Activated T-cell treated with anti-CD3 and anti-CD28 coated beads, Interleukin-2, amount 50 U/mL, for 24 hours (primary cell): ENCODE data around the gene MCRIP2.
A peak's percentile ranks its signal among the peaks of the same experiment; 100 is the strongest.
"Not testable (repeated sequence)": the region's sequence is repeated elsewhere in the genome, so short reads cannot be mapped to it uniquely, and the experiment has no call there.

ENCODE experiments used
- DNase-seq: peaks from one replicate; pipeline ENCODE4 v3.0.0-alpha.2; 2020
- H3K27ac Mint-ChIP-seq: 2 replicates; pipeline ENCODE4 v1.8.0; 2020; ENCODE audit warnings: mild to moderate bottlenecking, mixed read lengths
- H3K27me3 Mint-ChIP-seq: 2 replicates; pipeline ENCODE4 v1.8.0; 2020; ENCODE audit warnings: mixed read lengths
- H3K36me3 Mint-ChIP-seq: 2 replicates; pipeline ENCODE4 v1.8.0; 2020; ENCODE audit warnings: low read depth, mixed read lengths
- H3K4me1 Mint-ChIP-seq: 2 replicates; pipeline ENCODE4 v1.8.0; 2020; ENCODE audit warnings: low read depth, mixed read lengths
- H3K4me3 Mint-ChIP-seq: 2 replicates; pipeline ENCODE4 v1.8.0; 2020; ENCODE audit warnings: mild to moderate bottlenecking, moderate library complexity, mixed read lengths
- H3K9me3 Mint-ChIP-seq: 2 replicates; pipeline ENCODE4 v1.8.0; 2020; ENCODE audit warnings: mixed read lengths

Gene MCRIP2

GRCh38 chr16:641326-642188, at the start of gene MCRIP2:
Gene MCRIP2 (plus strand): TSS chr16:641828. CDS start chr16:641992, 164 bp downstream.
- Mint-ChIP-seq H3K27me3 (no peaks in the 10 kb centered on the region), H3K4me3 (peak within 1 kb of the TSS; percentile 83), H3K4me1 (peaks cover 25% of the 10 kb centered on the region), H3K9me3 (no peaks in the 10 kb centered on the region), H3K27ac (peak within 1 kb of the TSS; percentile 71), H3K36me3 (peaks cover 26% of the 10 kb centered on the region)
- DNase-seq = peak; percentile 88

- Mint-ChIP-seq H3K27me3 (no peaks in the 10 kb centered on the region), H3K4me1 (peaks cover 41% of the 10 kb centered on the region), H3K27ac (no peak overlapping the region), H3K4me3 (peak overlapping the region; percentile 81), H3K36me3 (peaks cover 37% of the 10 kb centered on the region), H3K9me3 (no peaks in the 10 kb centered on the region)
- no peak for DNase-seq
Observed at GRCh38 chr16:591892-592517, 49.6 kb upstream of the MCRIP2 start.

GRCh38 chr16:592518-593306, 48.9 kb upstream of the MCRIP2 start:
- DNase-seq = no peak
- no peaks in the 10 kb centered on the region for H3K9me3 Mint-ChIP-seq
- H3K36me3 Mint-ChIP-seq = peaks cover 33% of the 10 kb centered on the region
- H3K27me3 Mint-ChIP-seq = no peaks in the 10 kb centered on the region
- H3K4me1 Mint-ChIP-seq = peaks cover 38% of the 10 kb centered on the region
- H3K27ac Mint-ChIP-seq = no peak overlapping the region
- no peak overlapping the region for H3K4me3 Mint-ChIP-seq

- peaks cover 38% of the 10 kb centered on the region for H3K4me1 Mint-ChIP-seq
- H3K27ac Mint-ChIP-seq = no peak overlapping the region
- no peak overlapping the region for H3K4me3 Mint-ChIP-seq
- DNase-seq = no peak
- peaks cover 26% of the 10 kb centered on the region for H3K36me3 Mint-ChIP-seq
- H3K27me3 Mint-ChIP-seq = no peaks in the 10 kb centered on the region
- no peaks in the 10 kb centered on the region for H3K9me3 Mint-ChIP-seq
Observed at GRCh38 chr16:593406-593805, 48.2 kb upstream of the MCRIP2 start.

GRCh38 chr16:593807-594206, 47.8 kb upstream of the MCRIP2 start:
- H3K27me3 Mint-ChIP-seq = no peaks in the 10 kb centered on the region
- no peaks in the 10 kb centered on the region for H3K9me3 Mint-ChIP-seq
- DNase-seq = no peak
- peaks cover 27% of the 10 kb centered on the region for H3K36me3 Mint-ChIP-seq
- H3K4me3 Mint-ChIP-seq = no peak overlapping the region
- H3K27ac Mint-ChIP-seq = no peak overlapping the region
- H3K4me1 Mint-ChIP-seq = peaks cover 38% of the 10 kb centered on the region

- no peak for DNase-seq
- Mint-ChIP-seq H3K4me1 (peaks cover 38% of the 10 kb centered on the region), H3K9me3 (no peaks in the 10 kb centered on the region), H3K27me3 (no peaks in the 10 kb centered on the region), H3K27ac (no peak overlapping the region), H3K4me3 (no peak overlapping the region), H3K36me3 (peaks cover 33% of the 10 kb centered on the region)
Observed at GRCh38 chr16:595094-595528, 46.5 kb upstream of the MCRIP2 start.

GRCh38 chr16:595942-596735, 45.5 kb upstream of the MCRIP2 start:
- Mint-ChIP-seq H3K9me3 (no peaks in the 10 kb centered on the region), H3K36me3 (peaks cover 32% of the 10 kb centered on the region), H3K4me3 (no peak overlapping the region), H3K27ac (peak overlapping the region; percentile 58), H3K27me3 (no peaks in the 10 kb centered on the region), H3K4me1 (peaks cover 31% of the 10 kb centered on the region)
- no peak for DNase-seq

GRCh38 chr16:596736-597060, 44.9 kb upstream of the MCRIP2 start:
- no peak for DNase-seq
- Mint-ChIP-seq H3K4me3 (no peak overlapping the region), H3K27me3 (no peaks in the 10 kb centered on the region), H3K9me3 (no peaks in the 10 kb centered on the region), H3K36me3 (peaks cover 35% of the 10 kb centered on the region), H3K27ac (no peak overlapping the region), H3K4me1 (peaks cover 31% of the 10 kb centered on the region)

GRCh38 chr16:597655-598054, 44.0 kb upstream of the MCRIP2 start:
- H3K4me1 Mint-ChIP-seq = peaks cover 24% of the 10 kb centered on the region
- H3K27ac Mint-ChIP-seq, H3K9me3 Mint-ChIP-seq, H3K27me3 Mint-ChIP-seq, DNase-seq, H3K4me3 Mint-ChIP-seq: not testable (repeated sequence)
- H3K36me3 Mint-ChIP-seq = peaks cover 35% of the 10 kb centered on the region

- H3K4me1 Mint-ChIP-seq = peaks cover 21% of the 10 kb centered on the region
- H3K4me3 Mint-ChIP-seq = no peak overlapping the region
- H3K27ac Mint-ChIP-seq = no peak overlapping the region
- no peak for DNase-seq
- no peaks in the 10 kb centered on the region for H3K27me3 Mint-ChIP-seq
- no peaks in the 10 kb centered on the region for H3K9me3 Mint-ChIP-seq
- H3K36me3 Mint-ChIP-seq = peaks cover 30% of the 10 kb centered on the region
Observed at GRCh38 chr16:598823-599739, 42.5 kb upstream of the MCRIP2 start.

- Mint-ChIP-seq H3K9me3 (no peaks in the 10 kb centered on the region), H3K4me1 (peaks cover 21% of the 10 kb centered on the region), H3K27ac (no peak overlapping the region), H3K4me3 (no peak overlapping the region), H3K36me3 (peaks cover 33% of the 10 kb centered on the region), H3K27me3 (no peaks in the 10 kb centered on the region)
- no peak for DNase-seq
Observed at GRCh38 chr16:600781-601180, 40.8 kb upstream of the MCRIP2 start.

- H3K36me3 Mint-ChIP-seq = peaks cover 14% of the 10 kb centered on the region
- H3K27me3 Mint-ChIP-seq = no peaks in the 10 kb centered on the region
- DNase-seq = no peak
- peaks cover 26% of the 10 kb centered on the region for H3K4me1 Mint-ChIP-seq
- no peaks in the 10 kb centered on the region for H3K9me3 Mint-ChIP-seq
- no peak overlapping the region for H3K27ac Mint-ChIP-seq
- no peak overlapping the region for H3K4me3 Mint-ChIP-seq
Observed at GRCh38 chr16:603933-604332, 37.7 kb upstream of the MCRIP2 start.

GRCh38 chr16:606656-607307, 34.8 kb upstream of the MCRIP2 start:
- H3K9me3 Mint-ChIP-seq = no peaks in the 10 kb centered on the region
- DNase-seq = no peak
- no peak overlapping the region for H3K27ac Mint-ChIP-seq
- no peak overlapping the region for H3K4me3 Mint-ChIP-seq
- peaks cover 31% of the 10 kb centered on the region for H3K4me1 Mint-ChIP-seq
- H3K36me3 Mint-ChIP-seq = peaks cover 3% of the 10 kb centered on the region
- H3K27me3 Mint-ChIP-seq = no peaks in the 10 kb centered on the region
